Cardiac ventricle fibroblast (primary cell): ENCODE data around the gene DPY30. TPM values are rescaled to one million over a fixed set of nuclear protein-coding genes. Genes with fewer than 3 reads are reported as not detected.

Experiments used
- total RNA-seq: library from RNA; depleted of rRNA; stranded (reverse); fragments of >200 nt; gene quantifications from 2 replicates; pipeline ENCODE4 v1.2.3, GENCODE V29; 2015

The DPY30 gene
- total RNA-seq: 30.4 and 35.3 TPM in 2 replicates

DNA sequence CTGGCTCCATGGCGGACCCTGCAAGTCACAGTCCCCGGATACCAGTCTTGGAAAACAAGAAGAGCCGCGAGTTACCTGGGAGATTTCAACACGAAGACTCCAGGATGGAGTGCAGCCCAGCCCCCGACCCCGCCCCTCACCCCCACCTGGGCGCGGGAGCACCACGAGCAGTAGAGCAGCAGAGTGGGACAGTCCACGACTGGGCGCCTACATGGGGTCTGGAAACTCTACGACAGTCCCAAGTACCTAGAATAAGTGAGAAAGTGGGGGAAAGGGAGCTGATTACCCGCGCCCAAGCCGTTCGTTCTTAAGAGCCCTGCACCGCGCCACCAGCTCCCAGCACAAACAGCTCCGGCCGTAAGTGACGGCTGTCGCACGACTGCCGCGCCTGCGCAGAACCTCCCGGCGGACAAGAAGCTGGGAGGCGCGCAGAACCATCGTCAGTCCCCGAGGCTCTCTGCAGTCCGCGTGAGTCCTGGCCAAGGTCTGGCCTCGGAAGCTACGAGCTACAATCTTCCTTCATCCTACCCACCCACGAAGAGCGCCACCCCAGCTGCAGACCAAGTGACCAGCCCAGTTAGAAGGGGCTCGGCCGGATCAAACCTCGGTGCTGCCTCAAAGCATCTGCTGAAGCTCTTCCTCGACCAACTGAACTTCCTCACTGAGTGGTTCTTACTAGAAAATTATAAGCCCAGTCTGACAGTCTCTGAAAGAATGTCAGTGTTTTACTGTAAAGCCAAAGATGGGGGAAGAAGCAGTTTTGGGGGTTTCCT, at the start of gene DPY30:
TSS of gene DPY30 (minus strand) at position 359 of the 773 bp plus-strand sequence. CDS start at position 10, 349 bp downstream.

DNA sequence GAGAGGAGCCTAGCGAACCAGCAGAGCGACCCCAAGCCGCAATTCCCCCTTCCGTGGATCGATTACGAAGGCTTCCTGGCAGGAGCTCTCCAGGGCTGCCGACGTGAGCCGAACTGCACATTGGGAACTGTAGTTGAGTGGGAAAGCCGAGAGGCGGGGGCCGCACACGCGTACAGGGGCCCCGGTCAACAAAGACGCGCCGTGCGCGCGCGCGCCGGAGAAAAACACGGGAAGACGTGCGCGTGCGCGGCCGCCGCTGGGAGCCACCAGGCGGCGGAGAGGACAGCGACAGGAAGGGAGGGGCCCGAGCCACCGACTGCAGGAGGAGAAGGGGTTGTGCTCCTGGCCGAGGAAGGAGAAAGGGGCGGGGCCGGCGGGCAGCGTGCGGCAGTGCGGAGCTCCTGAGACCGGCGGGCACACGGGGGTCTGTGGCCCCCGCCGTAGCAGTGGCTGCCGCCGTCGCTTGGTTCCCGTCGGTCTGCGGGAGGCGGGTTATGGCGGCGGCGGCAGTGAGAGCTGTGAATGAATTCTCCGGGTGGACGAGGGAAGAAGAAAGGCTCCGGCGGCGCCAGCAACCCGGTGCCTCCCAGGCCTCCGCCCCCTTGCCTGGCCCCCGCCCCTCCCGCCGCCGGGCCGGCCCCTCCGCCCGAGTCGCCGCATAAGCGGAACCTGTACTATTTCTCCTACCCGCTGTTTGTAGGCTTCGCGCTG, 23.9 kb upstream of the DPY30 start, which contains the start of gene SPAST:
TSS of gene SPAST (plus strand) at position 247 of the 711 bp plus-strand sequence. CDS start at position 523, 276 bp downstream.

GRCh38 chr2:32010670-32011484, 28.7 kb downstream of the DPY30 start, which contains the start of gene MEMO1:
Gene MEMO1 (minus strand): TSS chr2:32011008. CDS start chr2:32010247, 761 bp downstream.

Other genes with a start within 250 kb of the DPY30 start
- gene MEMO1, start 28.8 kb downstream of the DPY30 start, total RNA-seq: 15.7 and 24.3 TPM in 2 replicates
- gene SPAST, start 23.8 kb upstream of the DPY30 start, total RNA-seq: 13.9 and 15.8 TPM in 2 replicates
- 17.9 and 18.0 TPM in 2 replicates for gene SLC30A6, start 126.1 kb upstream of the DPY30 start, total RNA-seq
- gene NLRC4, start 225.1 kb upstream of the DPY30 start, total RNA-seq: not detected in 2 replicates
- 7.0 and 16.6 TPM in 2 replicates for gene YIPF4, start 238.1 kb upstream of the DPY30 start, total RNA-seq